HepG2 (cell line): Measurements from ENCODE around the gene ANKRD30A.

Experiments used
- BCLAF1 ChIP-seq: fragments of 450-650 bp; IDR thresholded peaks from 2 replicates; pipeline ENCODE4 v1.6.1; 2017; ENCODE audit warnings: mild to moderate bottlenecking
- CERS6 ChIP-seq: sonication (generic); formaldehyde crosslinking; IDR thresholded peaks from 2 replicates; pipeline ENCODE4 v1.5.0; 2020; ENCODE audit warnings: missing genetic modification reagents
- ETV6 ChIP-seq: sonication (generic); formaldehyde crosslinking; conservative IDR thresholded peaks from 2 replicates; pipeline ENCODE4 v1.4.0; 2020; ENCODE audit warnings: missing genetic modification reagents
- FOSL2 ChIP-seq: sonication (generic); formaldehyde crosslinking; IDR thresholded peaks from 2 replicates; pipeline ENCODE4 v1.4.0; 2020; ENCODE audit warnings: missing genetic modification reagents
- ZBTB43 ChIP-seq: sonication (generic); formaldehyde crosslinking; conservative IDR thresholded peaks from 2 replicates; pipeline ENCODE4 v1.4.0; 2020; ENCODE audit warnings: missing genetic modification reagents
- ZNF207 ChIP-seq: fragments of 450-650 bp; IDR thresholded peaks from 2 replicates; pipeline ENCODE4 v1.6.1; 2016; ENCODE audit warnings: antibody characterized with exemption, borderline replicate concordance

- TF ChIP-seq ZBTB43 (no peak), FOSL2 (CRISPR knock-in tag) (no peak), CERS6 (CRISPR knock-in tag) (no peak), BCLAF1 (no peak), ZNF207 (no peak), ETV6 (CRISPR knock-in tag) (no peak)
Measured at GRCh38 chr10:37234692-37235091, 109.3 kb downstream of the ANKRD30A start.
